ENCODE results near the gene UBAC2.

DNA sequence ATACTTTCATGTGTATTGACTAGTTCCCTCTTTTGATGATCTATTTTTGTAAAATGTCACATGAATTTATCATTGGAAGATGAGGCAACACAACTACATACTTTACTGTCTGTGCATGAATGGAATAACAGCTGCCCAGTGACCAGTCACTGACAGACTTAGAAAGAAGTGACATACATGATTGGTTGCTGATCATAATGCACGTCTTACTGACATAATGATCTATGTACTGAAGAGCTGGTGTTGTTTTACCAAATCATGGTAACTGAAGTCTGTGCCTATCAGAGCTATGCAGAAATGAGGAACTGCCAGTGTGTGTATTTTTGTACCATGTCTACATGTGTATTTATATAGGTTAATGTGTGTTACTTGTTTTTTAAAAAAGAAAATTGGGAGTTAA lies 31.1 kb downstream of the UBAC2 start:
- TF ChIP-seq, protein P1, sequence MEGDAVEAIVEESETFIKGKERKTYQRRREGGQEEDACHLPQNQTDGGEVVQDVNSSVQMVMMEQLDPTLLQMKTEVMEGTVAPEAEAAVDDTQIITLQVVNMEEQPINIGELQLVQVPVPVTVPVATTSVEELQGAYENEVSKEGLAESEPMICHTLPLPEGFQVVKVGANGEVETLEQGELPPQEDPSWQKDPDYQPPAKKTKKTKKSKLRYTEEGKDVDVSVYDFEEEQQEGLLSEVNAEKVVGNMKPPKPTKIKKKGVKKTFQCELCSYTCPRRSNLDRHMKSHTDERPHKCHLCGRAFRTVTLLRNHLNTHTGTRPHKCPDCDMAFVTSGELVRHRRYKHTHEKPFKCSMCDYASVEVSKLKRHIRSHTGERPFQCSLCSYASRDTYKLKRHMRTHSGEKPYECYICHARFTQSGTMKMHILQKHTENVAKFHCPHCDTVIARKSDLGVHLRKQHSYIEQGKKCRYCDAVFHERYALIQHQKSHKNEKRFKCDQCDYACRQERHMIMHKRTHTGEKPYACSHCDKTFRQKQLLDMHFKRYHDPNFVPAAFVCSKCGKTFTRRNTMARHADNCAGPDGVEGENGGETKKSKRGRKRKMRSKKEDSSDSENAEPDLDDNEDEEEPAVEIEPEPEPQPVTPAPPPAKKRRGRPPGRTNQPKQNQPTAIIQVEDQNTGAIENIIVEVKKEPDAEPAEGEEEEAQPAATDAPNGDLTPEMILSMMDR (IDR thresholded peaks at IDR 0.05; ENCODE audit: borderline replicate concordance, extremely low read depth, low read length, poor library complexity, severe bottlenecking): no peak
- TF ChIP-seq EZH2 (IDR thresholded peaks at IDR 0.05; ENCODE audit: borderline replicate concordance, low read depth, low read length, severe bottlenecking): no peak

All from DND-41 (cell line).